IMR-90 (cell line): ENCODE data around the gene CFAP92. TPM values are rescaled to one million over a fixed set of nuclear protein-coding genes. Genes with fewer than 3 reads are reported as not detected.

Source experiments
- ATAC-seq: fragments of 200-7000 bp; cut with Tn5 transposase; 2 replicates; pipeline ENCODE4 v1.9.1; 2020; ENCODE audit warnings: low read depth, mild to moderate bottlenecking, moderate library complexity
- BruUV-seq: library from RNA; stranded (reverse); fragments of 400-500 nt; replicated peaks from 2 replicates; lab custom pipeline; 2021; lab: Mats Ljungman, UMichigan
- CTCF ChIA-PET: fragments of 300-600 bp; formaldehyde crosslinking; extraction: SDS; loops from one replicate; lab custom pipeline; 2021; ENCODE audit warnings: antibody characterized with exemption; lab: Yijun Ruan, JAX
- POLR2A ChIA-PET: fragments of 300-600 bp; sonication (Branson Sonifier 250); formaldehyde crosslinking; loops from one replicate; lab custom pipeline; 2022; ENCODE audit warnings: antibody characterized with exemption; ENCODE audit not compliant: unreplicated experiment; lab: Charles Lee
- DNase-seq: peaks from one replicate; pipeline ENCODE4 v3.0.0; 2013
- H2AFZ ChIP-seq: replicated peaks from 2 replicates; pipeline ENCODE3; 2013; ENCODE audit warnings: low read length, mild to moderate bottlenecking; ENCODE audit not compliant: poor library complexity
- H2AK5ac ChIP-seq: 2 replicates; pipeline ENCODE4 v1.6.1; 2013; ENCODE audit warnings: low read depth, low read length, inconsistent platforms
- H2AK9ac ChIP-seq: replicated peaks from 2 replicates; pipeline ENCODE3; 2013; ENCODE audit warnings: mild to moderate bottlenecking, low read depth, low read length, moderate library complexity; ENCODE audit not compliant: poor library complexity
- H2BK120ac ChIP-seq: 2 replicates; pipeline ENCODE4 v1.6.1; 2013; ENCODE audit warnings: low read depth, low read length, inconsistent platforms
- H2BK15ac ChIP-seq: 3 replicates; pipeline ENCODE4 v1.6.1; 2013; ENCODE audit warnings: low read depth, low read length, inconsistent platforms
- H2BK20ac ChIP-seq: 2 replicates; pipeline ENCODE4 v1.6.1; 2013; ENCODE audit warnings: low read depth, mild to moderate bottlenecking, inconsistent platforms, low read length, moderate library complexity
- H2BK5ac ChIP-seq: 2 replicates; pipeline ENCODE4 v1.6.1; 2013; ENCODE audit warnings: mild to moderate bottlenecking, low read depth, low read length, inconsistent platforms; ENCODE audit not compliant: poor library complexity, severe bottlenecking
- H3K14ac ChIP-seq: replicated peaks from 2 replicates; pipeline ENCODE4 v1.6.1; 2013; ENCODE audit warnings: low read depth, low read length, inconsistent platforms
- H3K18ac ChIP-seq: 2 replicates; pipeline ENCODE4 v1.6.1; 2013; ENCODE audit warnings: low read depth, low read length, control low read depth
- H3K23ac ChIP-seq: 2 replicates; pipeline ENCODE4 v1.6.1; 2013; ENCODE audit warnings: low read depth, low read length, inconsistent platforms
- H3K27ac ChIP-seq: 2 replicates; pipeline ENCODE4 v1.5.1; 2013; ENCODE audit warnings: mild to moderate bottlenecking, control low read depth, low read length; ENCODE audit not compliant: insufficient read depth
- H3K27me3 ChIP-seq: 2 replicates; pipeline ENCODE4 v1.6.1; 2013; ENCODE audit warnings: low read length; ENCODE audit not compliant: control insufficient read depth, insufficient read depth
- H3K36me3 ChIP-seq: 2 replicates; pipeline ENCODE4 v1.6.1; 2013; ENCODE audit warnings: low read length, mixed read lengths; ENCODE audit not compliant: control insufficient read depth, insufficient read depth
- H3K4ac ChIP-seq: 2 replicates; pipeline ENCODE4 v1.6.1; 2013; ENCODE audit warnings: low read depth, low read length, inconsistent platforms
- H3K4me1 ChIP-seq: 2 replicates; pipeline ENCODE4 v1.6.1; 2013; ENCODE audit warnings: low read length, mixed read lengths; ENCODE audit not compliant: control insufficient read depth, insufficient read depth
- H3K4me2 ChIP-seq: 2 replicates; pipeline ENCODE4 v1.6.1; 2013; ENCODE audit warnings: low read depth, mild to moderate bottlenecking, control low read depth, low read length, moderate library complexity
- H3K4me3 ChIP-seq: 2 replicates; pipeline ENCODE4 v1.5.1; 2013; ENCODE audit warnings: low read depth, mild to moderate bottlenecking, control low read depth, low read length, moderate library complexity; ENCODE audit not compliant: insufficient read depth
- H3K56ac ChIP-seq: 2 replicates; pipeline ENCODE4 v1.6.1; 2013; ENCODE audit warnings: low read length, inconsistent platforms; ENCODE audit not compliant: insufficient read depth; ENCODE audit errors: extremely low read depth
- H3K79me1 ChIP-seq, 2 experiments: 2 replicates each; pipeline ENCODE4 v1.6.1; 2013; ENCODE audit warnings: low read length in 2 of 2, inconsistent platforms in 1 of 2, low read depth in 1 of 2
- H3K9ac ChIP-seq: 2 replicates; pipeline ENCODE4 v1.6.1; 2013; ENCODE audit warnings: low read depth, low read length, control low read depth
- H3K9me1 ChIP-seq: 2 replicates; pipeline ENCODE4 v1.6.1; 2013; ENCODE audit warnings: low read length, inconsistent platforms; ENCODE audit not compliant: insufficient read depth
- H3K9me3 ChIP-seq: 2 replicates; pipeline ENCODE4 v1.6.1; 2013; ENCODE audit warnings: low read length; ENCODE audit not compliant: control insufficient read depth, insufficient read depth
- H4K20me1 ChIP-seq: 2 replicates; pipeline ENCODE4 v1.6.1; 2013; ENCODE audit warnings: low read length, inconsistent platforms; ENCODE audit not compliant: insufficient read depth
- H4K5ac ChIP-seq: 2 replicates; pipeline ENCODE4 v1.6.1; 2013; ENCODE audit warnings: mild to moderate bottlenecking, low read depth, low read length, control low read depth
- H4K8ac ChIP-seq, 2 experiments: 2 replicates each; pipeline ENCODE4 v1.6.1; 2013; ENCODE audit warnings: low read depth in 2 of 2, low read length in 2 of 2, control low read depth in 1 of 2, inconsistent platforms in 1 of 2
- H4K91ac ChIP-seq: 2 replicates; pipeline ENCODE4 v1.6.1; 2013; ENCODE audit warnings: low read depth, low read length, inconsistent platforms; ENCODE audit not compliant: insufficient read depth
- BHLHE40 ChIP-seq: fragments of 150-350 bp; IDR thresholded peaks from 2 replicates; pipeline ENCODE4 v1.6.1; 2016; ENCODE audit warnings: mild to moderate bottlenecking, low read depth, low read length
- CHD1 ChIP-seq: IDR thresholded peaks from 2 replicates; pipeline ENCODE4 v1.6.1; 2012; ENCODE audit warnings: low read depth, low read length, improper control_type of control experiment
- MAFK ChIP-seq: IDR thresholded peaks from 2 replicates; pipeline ENCODE4 v1.6.1; 2012; ENCODE audit warnings: low read depth, low read length, improper control_type of control experiment
- RAD21 ChIP-seq: IDR thresholded peaks from 2 replicates; pipeline ENCODE4 v1.6.1; 2012; ENCODE audit warnings: low read length, improper control_type of control experiment
- WGBS, 2 experiments: methylation state at CpG; one replicate each; pipeline versions ENCODE4 v1.1.5 to v1.1.7; 2013; ENCODE audit warnings: missing lambda C conversion rate in 2 of 2; ENCODE audit not compliant: insufficient read length in 1 of 2; ENCODE audit errors: extremely low coverage in 2 of 2; 5-methylcytosine and 5-hydroxymethylcytosine counted together
- dilution Hi-C: fragments of 300-500 bp; cut with HindIII; formaldehyde crosslinking; loops from one replicate; pipeline ENCODE4 v1.14.3; 2018; ENCODE audit warnings: low sequenced_read_pairs; ENCODE audit not compliant: unreplicated experiment
- in situ Hi-C: fragments of 300-500 bp; cut with MboI; formaldehyde crosslinking; loops from 3 replicates; pipeline ENCODE4 v1.14.3; 2019; ENCODE audit warnings: low sequenced_read_pairs, inconsistent platforms, mixed read lengths
- intact Hi-C: fragments of 100-400 bp; cut with micrococcal nuclease; formaldehyde crosslinking; loops from 2 replicates; pipeline ENCODE4 v1.10.0; 2022
- polyA plus RNA-seq, 3 experiments: library from polyadenylated mRNA; depleted of rRNA; stranded (reverse); fragments of >200 nt; gene quantifications; 2 replicates each; pipeline ENCODE4 v1.2.3, GENCODE V29; 2012; ENCODE audit warnings: low replicate concordance in 1 of 3
- total RNA-seq: library from RNA; depleted of rRNA; stranded (reverse); fragments of >200 nt; gene quantifications from 2 replicates; pipeline ENCODE4 v1.2.3, GENCODE V29; 2012
- TF ChIP-seq, protein P1 (sequence below): fragments of 150-350 bp; IDR thresholded peaks from 2 replicates; pipeline ENCODE4 v1.6.1; 2016; ENCODE audit warnings: low read depth, mild to moderate bottlenecking, low read length, moderate library complexity, borderline replicate concordance
- TF ChIP-seq, protein P2 (sequence below): conservative IDR thresholded peaks from 2 replicates; pipeline ENCODE4 v1.5.1; 2012; ENCODE audit warnings: mild to moderate bottlenecking, low read depth, low read length, improper control_type of control experiment

The CFAP92 gene
- total and polyA plus RNA-seq, 2 of the 4 experiments (the other 2 are of a cell fraction): not detected

DNA sequence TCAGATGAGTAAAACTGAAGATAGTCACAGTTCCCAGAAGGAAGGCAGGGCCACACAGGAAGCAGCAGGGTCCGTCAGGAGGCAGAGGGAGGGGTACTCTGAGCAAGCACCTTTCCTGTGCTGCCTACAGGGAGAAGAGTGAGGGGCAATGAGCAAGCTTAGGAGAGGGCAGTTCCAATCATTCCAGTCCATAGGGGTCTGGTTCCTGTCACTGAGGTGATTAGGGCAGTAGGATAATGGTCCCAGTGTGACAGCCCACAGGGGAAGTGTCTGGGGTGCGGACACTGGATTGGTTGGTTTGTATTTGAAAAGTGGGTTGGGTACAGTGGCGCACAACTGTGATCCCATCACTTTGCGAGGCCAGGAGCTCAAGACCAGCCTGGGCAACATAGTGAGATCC, 121.6 kb downstream of the CFAP92 start:
- no peak overlapping the region for H3K4me2 ChIP-seq
- H3K27ac ChIP-seq: no peak overlapping the region
- H4K8ac ChIP-seq: no peak overlapping the region
- H3K9ac ChIP-seq: no peak overlapping the region
- WGBS, 2 experiments: 100% methylated on average over 1 of the region's 4 CpGs; no CpG with 5 or more reads in 1 of the 2 experiments
- H2BK20ac ChIP-seq: no peak overlapping the region
- no peak overlapping the region for H3K4me3 ChIP-seq
- no TSS peak for BruUV-seq
- CTCF ChIA-PET: no interaction called here
- H4K91ac ChIP-seq: no peak overlapping the region
- no peak overlapping the region for H3K23ac ChIP-seq
- no peak overlapping the region for H3K56ac ChIP-seq
- TF ChIP-seq RAD21 (no peak), BHLHE40 (no peak), MAFK (no peak), CHD1 (no peak)
- TF ChIP-seq, protein P1, sequence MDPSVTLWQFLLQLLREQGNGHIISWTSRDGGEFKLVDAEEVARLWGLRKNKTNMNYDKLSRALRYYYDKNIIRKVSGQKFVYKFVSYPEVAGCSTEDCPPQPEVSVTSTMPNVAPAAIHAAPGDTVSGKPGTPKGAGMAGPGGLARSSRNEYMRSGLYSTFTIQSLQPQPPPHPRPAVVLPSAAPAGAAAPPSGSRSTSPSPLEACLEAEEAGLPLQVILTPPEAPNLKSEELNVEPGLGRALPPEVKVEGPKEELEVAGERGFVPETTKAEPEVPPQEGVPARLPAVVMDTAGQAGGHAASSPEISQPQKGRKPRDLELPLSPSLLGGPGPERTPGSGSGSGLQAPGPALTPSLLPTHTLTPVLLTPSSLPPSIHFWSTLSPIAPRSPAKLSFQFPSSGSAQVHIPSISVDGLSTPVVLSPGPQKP: no peak
- TF ChIP-seq, protein P2, sequence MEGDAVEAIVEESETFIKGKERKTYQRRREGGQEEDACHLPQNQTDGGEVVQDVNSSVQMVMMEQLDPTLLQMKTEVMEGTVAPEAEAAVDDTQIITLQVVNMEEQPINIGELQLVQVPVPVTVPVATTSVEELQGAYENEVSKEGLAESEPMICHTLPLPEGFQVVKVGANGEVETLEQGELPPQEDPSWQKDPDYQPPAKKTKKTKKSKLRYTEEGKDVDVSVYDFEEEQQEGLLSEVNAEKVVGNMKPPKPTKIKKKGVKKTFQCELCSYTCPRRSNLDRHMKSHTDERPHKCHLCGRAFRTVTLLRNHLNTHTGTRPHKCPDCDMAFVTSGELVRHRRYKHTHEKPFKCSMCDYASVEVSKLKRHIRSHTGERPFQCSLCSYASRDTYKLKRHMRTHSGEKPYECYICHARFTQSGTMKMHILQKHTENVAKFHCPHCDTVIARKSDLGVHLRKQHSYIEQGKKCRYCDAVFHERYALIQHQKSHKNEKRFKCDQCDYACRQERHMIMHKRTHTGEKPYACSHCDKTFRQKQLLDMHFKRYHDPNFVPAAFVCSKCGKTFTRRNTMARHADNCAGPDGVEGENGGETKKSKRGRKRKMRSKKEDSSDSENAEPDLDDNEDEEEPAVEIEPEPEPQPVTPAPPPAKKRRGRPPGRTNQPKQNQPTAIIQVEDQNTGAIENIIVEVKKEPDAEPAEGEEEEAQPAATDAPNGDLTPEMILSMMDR: no peak
- H2AK5ac ChIP-seq: no peak overlapping the region
- ATAC-seq: no peak
- H3K18ac ChIP-seq: no peak overlapping the region
- intact Hi-C loops: no loop called here
- no peaks in the 10 kb centered on the region for H3K79me1 ChIP-seq
- no peak overlapping the region for H3K4ac ChIP-seq
- no peaks in the 10 kb centered on the region for H3K36me3 ChIP-seq
- in situ Hi-C loops: no loop called here
- H4K5ac ChIP-seq: no peak overlapping the region
- H4K20me1 ChIP-seq: no peaks in the 10 kb centered on the region
- H2BK5ac ChIP-seq: no peak overlapping the region
- no peak overlapping the region for H2BK120ac ChIP-seq
- H2AK9ac ChIP-seq: no peak overlapping the region
- no peak overlapping the region for H3K14ac ChIP-seq
- dilution Hi-C loops: no loop called here
- peaks cover 6% of the 10 kb centered on the region; the same call in 1 of the 2 replicates for H3K27me3 ChIP-seq
- no peak overlapping the region for H2AFZ ChIP-seq
- no peak overlapping the region for H2BK15ac ChIP-seq
- no peak for DNase-seq
- H3K9me1 ChIP-seq: no peaks in the 10 kb centered on the region
- POLR2A ChIA-PET: no interaction called here
- H3K4me1 ChIP-seq: no peaks in the 10 kb centered on the region
- no peaks in the 10 kb centered on the region for H3K9me3 ChIP-seq
